GM20000 (cell line): ENCODE results near the gene CCDC77.
"Not testable (repeated sequence)": the region's sequence is repeated elsewhere in the genome, so short reads cannot be mapped to it uniquely, and the experiment has no call there.

ENCODE experiments used
- DNase-seq: peaks from one replicate; pipeline ENCODE4 v3.0.0; 2012; ENCODE audit warnings: low spot score
- CTCF ChIP-seq: IDR thresholded peaks from 2 replicates; pipeline ENCODE4 v1.5.1; 2012; ENCODE audit warnings: mild to moderate bottlenecking, control low read depth; ENCODE audit errors: extremely low read depth, missing control alignments

Gene CCDC77

GRCh38 chr12:422526-422925 is 21.1 kb downstream of the CCDC77 start:
- no peak for DNase-seq
- TF ChIP-seq CTCF: no peak

GRCh38 chr12:435737-436136 is 34.3 kb downstream of the CCDC77 start:
- DNase-seq: not testable (repeated sequence)

- peak; percentile 58 for TF ChIP-seq CTCF
- peak; percentile 39 for DNase-seq
Observed at GRCh38 chr12:442235-442884, 40.9 kb downstream of the CCDC77 start.

GRCh38 chr12:447141-447540 is 45.7 kb downstream of the CCDC77 start:
- no peak for DNase-seq
- no peak for TF ChIP-seq CTCF

- TF ChIP-seq CTCF: no peak
- DNase-seq: no peak
Observed at GRCh38 chr12:449203-449602, 47.8 kb downstream of the CCDC77 start.

- no peak for TF ChIP-seq CTCF
- no peak for DNase-seq
Observed at GRCh38 chr12:450438-450837, 49.0 kb downstream of the CCDC77 start.

GRCh38 chr12:452667-453210 is 51.3 kb downstream of the CCDC77 start:
- peak; percentile 68 for DNase-seq
- peak; percentile 42 for TF ChIP-seq CTCF

GRCh38 chr12:454833-455232 is 53.4 kb downstream of the CCDC77 start:
- DNase-seq: peak; percentile 32
- TF ChIP-seq CTCF: no peak
